Testis (tissue), 2 donors: ENCODE results near the gene CASP7.

Experiments
- POLR2A ChIP-seq: fragments of 450-650 bp; IDR thresholded peaks from one replicate; pipeline ENCODE4 v1.6.1; 2017; ENCODE audit warnings: antibody characterized with exemption, mild to moderate bottlenecking, moderate library complexity
- TF ChIP-seq, protein P1 (sequence below), 3 experiments: fragments of 450-650 bp in 2 of 3; fragments of 200-600 bp in 1 of 3; sonication (generic) in 1 of 3; IDR thresholded peaks; one replicate each; pipeline ENCODE4 v1.5.1; 2016 to 2019; ENCODE audit warnings: antibody characterized with exemption in 3 of 3, mild to moderate bottlenecking in 2 of 3, moderate library complexity in 1 of 3

- TF ChIP-seq, protein P1, sequence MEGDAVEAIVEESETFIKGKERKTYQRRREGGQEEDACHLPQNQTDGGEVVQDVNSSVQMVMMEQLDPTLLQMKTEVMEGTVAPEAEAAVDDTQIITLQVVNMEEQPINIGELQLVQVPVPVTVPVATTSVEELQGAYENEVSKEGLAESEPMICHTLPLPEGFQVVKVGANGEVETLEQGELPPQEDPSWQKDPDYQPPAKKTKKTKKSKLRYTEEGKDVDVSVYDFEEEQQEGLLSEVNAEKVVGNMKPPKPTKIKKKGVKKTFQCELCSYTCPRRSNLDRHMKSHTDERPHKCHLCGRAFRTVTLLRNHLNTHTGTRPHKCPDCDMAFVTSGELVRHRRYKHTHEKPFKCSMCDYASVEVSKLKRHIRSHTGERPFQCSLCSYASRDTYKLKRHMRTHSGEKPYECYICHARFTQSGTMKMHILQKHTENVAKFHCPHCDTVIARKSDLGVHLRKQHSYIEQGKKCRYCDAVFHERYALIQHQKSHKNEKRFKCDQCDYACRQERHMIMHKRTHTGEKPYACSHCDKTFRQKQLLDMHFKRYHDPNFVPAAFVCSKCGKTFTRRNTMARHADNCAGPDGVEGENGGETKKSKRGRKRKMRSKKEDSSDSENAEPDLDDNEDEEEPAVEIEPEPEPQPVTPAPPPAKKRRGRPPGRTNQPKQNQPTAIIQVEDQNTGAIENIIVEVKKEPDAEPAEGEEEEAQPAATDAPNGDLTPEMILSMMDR (IDR thresholded peaks at IDR 0.05) = no peak
- no peak for TF ChIP-seq POLR2A
These were observed 52.6 kb downstream of the CASP7 start for GRCh38 chr10:113732160-113732881.
